ENCODE results near the gene TSR3. TPM values are rescaled to one million over a fixed set of nuclear protein-coding genes. Genes with fewer than 3 reads are reported as not detected.

TSR3 gene
- total RNA-seq, 2 donors from 2014 or later = 64.9 to 67.4 TPM

DNA sequence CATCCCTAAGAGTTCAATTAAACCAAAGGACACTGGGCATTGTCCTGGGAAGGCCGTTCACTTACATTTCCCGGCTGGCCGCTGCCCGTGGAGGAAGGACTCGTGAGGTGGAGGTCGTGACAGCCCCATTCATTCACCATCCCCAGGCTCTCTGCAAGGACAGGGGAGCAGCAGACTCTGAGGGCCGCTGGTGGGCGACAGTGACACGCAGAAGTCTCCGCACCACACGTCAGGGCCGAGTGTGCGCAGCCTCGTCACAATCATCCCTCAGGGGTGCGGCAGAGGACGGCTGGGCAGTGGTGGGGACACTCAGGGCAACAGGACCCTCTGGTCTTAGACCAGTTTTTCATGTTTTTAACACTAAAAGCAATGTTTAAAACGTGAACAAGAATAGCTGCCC lies 41.1 kb upstream of the TSR3 start:
- peaks cover 42% of the 10 kb centered on the region for H3K36me3 Mint-ChIP-seq (ENCODE audit: low read depth)
- H3K4me1 Mint-ChIP-seq = no peaks in the 10 kb centered on the region
- no peaks in the 10 kb centered on the region for H3K9me3 Mint-ChIP-seq
- no peak overlapping the region for H3K9ac ChIP-seq (ENCODE audit: extremely low read depth, low read length, poor library complexity, severe bottlenecking)
- WGBS, 2 experiments (ENCODE audit: insufficient coverage in 1 of 2, insufficient read length in 1 of 2) = 90 to 91% methylated on average over 13 to 17 of the region's 17 CpGs
- TF ChIP-seq, protein P1, sequence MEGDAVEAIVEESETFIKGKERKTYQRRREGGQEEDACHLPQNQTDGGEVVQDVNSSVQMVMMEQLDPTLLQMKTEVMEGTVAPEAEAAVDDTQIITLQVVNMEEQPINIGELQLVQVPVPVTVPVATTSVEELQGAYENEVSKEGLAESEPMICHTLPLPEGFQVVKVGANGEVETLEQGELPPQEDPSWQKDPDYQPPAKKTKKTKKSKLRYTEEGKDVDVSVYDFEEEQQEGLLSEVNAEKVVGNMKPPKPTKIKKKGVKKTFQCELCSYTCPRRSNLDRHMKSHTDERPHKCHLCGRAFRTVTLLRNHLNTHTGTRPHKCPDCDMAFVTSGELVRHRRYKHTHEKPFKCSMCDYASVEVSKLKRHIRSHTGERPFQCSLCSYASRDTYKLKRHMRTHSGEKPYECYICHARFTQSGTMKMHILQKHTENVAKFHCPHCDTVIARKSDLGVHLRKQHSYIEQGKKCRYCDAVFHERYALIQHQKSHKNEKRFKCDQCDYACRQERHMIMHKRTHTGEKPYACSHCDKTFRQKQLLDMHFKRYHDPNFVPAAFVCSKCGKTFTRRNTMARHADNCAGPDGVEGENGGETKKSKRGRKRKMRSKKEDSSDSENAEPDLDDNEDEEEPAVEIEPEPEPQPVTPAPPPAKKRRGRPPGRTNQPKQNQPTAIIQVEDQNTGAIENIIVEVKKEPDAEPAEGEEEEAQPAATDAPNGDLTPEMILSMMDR (conservative IDR thresholded peaks at IDR 0.05) = no peak
- H3K4me3 ChIP-seq (ENCODE audit: low read length) = no peak overlapping the region
- no peak for DNase-seq
- H3K27me3 ChIP-seq (ENCODE audit: control insufficient read depth, insufficient read depth, low read length, poor library complexity, severe bottlenecking) = no peaks in the 10 kb centered on the region
- H3K4me3 Mint-ChIP-seq = no peak overlapping the region
- H3K27me3 Mint-ChIP-seq (ENCODE audit: insufficient read depth) = no peaks in the 10 kb centered on the region
- H3K4me1 ChIP-seq (ENCODE audit: control insufficient read depth, insufficient read depth, low read length) = no peaks in the 10 kb centered on the region
- H3K9me3 ChIP-seq (ENCODE audit: control insufficient read depth, low read length) = no peaks in the 10 kb centered on the region
- H3K36me3 ChIP-seq (ENCODE audit: control insufficient read depth, insufficient read depth, low read length) = no peaks in the 10 kb centered on the region
- H3K27ac ChIP-seq (ENCODE audit: low read depth, low read length) = no peak overlapping the region
- H3K27ac Mint-ChIP-seq = no peak overlapping the region

DNA sequence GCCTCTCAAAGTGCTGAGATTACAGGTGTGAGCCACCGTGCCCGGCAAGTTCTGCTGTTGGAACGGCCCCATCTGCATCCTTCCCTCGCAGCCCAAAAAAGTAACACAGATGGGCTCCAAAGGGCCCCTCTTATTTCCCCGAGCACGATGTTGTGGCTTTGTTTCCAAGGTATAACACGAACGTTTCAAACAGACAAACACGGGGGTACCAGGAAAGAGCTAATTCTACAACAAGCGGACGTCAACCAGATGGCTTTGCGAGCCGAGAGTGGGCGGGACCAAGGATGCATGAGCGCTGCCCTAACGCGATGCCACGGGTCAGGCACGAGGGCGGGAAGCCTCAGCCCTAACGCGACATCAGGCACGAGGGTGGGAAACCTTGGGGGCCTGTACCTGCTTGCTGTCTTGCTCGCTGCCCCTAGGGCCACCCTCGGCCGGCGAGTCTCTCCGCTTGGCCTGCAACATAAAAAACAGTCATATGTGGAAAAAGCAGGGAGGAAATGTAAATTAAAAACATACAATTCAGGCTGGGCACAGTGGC lies 38.6 kb upstream of the TSR3 start:
- 92 to 94% methylated on average over 28 of the region's 28 CpGs for WGBS, 2 experiments (ENCODE audit: insufficient coverage in 1 of 2, insufficient read length in 1 of 2)

DNA sequence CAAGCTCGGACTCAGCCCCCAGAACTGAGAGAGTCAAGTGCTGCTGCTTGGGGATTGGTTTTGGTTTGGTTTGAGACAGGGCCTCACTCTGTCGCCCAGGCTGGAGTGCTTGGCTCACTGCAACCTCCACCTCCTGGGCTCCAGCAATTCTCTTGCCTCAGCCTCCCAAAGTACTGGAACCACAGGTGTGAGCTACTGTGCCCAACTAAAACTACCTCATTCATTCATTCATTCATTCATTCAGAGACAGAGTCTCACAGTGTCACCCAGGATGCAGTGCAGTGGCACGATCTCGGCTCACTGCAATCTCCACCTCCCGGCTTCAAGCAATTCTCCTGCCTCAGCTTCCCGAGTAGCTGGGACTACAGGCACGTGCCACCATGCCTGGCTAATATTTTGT lies 38.1 kb upstream of the TSR3 start:
- Mint-ChIP-seq H3K9me3 (no peaks in the 10 kb centered on the region), H3K27me3 (ENCODE audit: insufficient read depth) (no peaks in the 10 kb centered on the region), H3K36me3 (ENCODE audit: low read depth) (peaks cover 39% of the 10 kb centered on the region), H3K4me1 (no peaks in the 10 kb centered on the region), H3K4me3 (no peak overlapping the region), H3K27ac (no peak overlapping the region)
- Histone ChIP-seq H3K9me3 (ENCODE audit: control insufficient read depth, low read length) (no peaks in the 10 kb centered on the region), H3K4me1 (ENCODE audit: control insufficient read depth, insufficient read depth, low read length) (no peaks in the 10 kb centered on the region), H3K4me3 (ENCODE audit: low read length) (no peak overlapping the region), H3K27ac (ENCODE audit: low read depth, low read length) (no peak overlapping the region), H3K27me3 (ENCODE audit: control insufficient read depth, insufficient read depth, low read length, poor library complexity, severe bottlenecking) (no peaks in the 10 kb centered on the region), H3K9ac (ENCODE audit: extremely low read depth, low read length, poor library complexity, severe bottlenecking) (no peak overlapping the region), H3K36me3 (ENCODE audit: control insufficient read depth, insufficient read depth, low read length) (no peaks in the 10 kb centered on the region)
- 93 to 98% methylated on average over 5 to 7 of the region's 7 CpGs for WGBS, 2 experiments (ENCODE audit: insufficient coverage in 1 of 2, insufficient read length in 1 of 2)
- TF ChIP-seq, protein P1 (conservative IDR thresholded peaks at IDR 0.05) = no peak
- no peak for DNase-seq

More for the DNA sequence above, 38.6 kb upstream of the TSR3 start:
- no peaks in the 10 kb centered on the region for H3K36me3 ChIP-seq (ENCODE audit: control insufficient read depth, insufficient read depth, low read length)
- H3K27me3 ChIP-seq (ENCODE audit: control insufficient read depth, insufficient read depth, low read length, poor library complexity, severe bottlenecking) = no peaks in the 10 kb centered on the region
- Mint-ChIP-seq H3K9me3 (no peaks in the 10 kb centered on the region), H3K27ac (no peak overlapping the region), H3K4me3 (no peak overlapping the region), H3K27me3 (ENCODE audit: insufficient read depth) (no peaks in the 10 kb centered on the region), H3K36me3 (ENCODE audit: low read depth) (peaks cover 36% of the 10 kb centered on the region), H3K4me1 (no peaks in the 10 kb centered on the region)
- H3K27ac ChIP-seq (ENCODE audit: low read depth, low read length) = no peak overlapping the region
- H3K9me3 ChIP-seq (ENCODE audit: control insufficient read depth, low read length) = no peaks in the 10 kb centered on the region
- no peaks in the 10 kb centered on the region for H3K4me1 ChIP-seq (ENCODE audit: control insufficient read depth, insufficient read depth, low read length)
- DNase-seq = no peak
- no peak overlapping the region for H3K9ac ChIP-seq (ENCODE audit: extremely low read depth, low read length, poor library complexity, severe bottlenecking)
- TF ChIP-seq, protein P1 (conservative IDR thresholded peaks at IDR 0.05) = no peak
- H3K4me3 ChIP-seq (ENCODE audit: low read length) = no peak overlapping the region

All from endodermal cell (in vitro differentiated cells).